ENCODE measurements around the gene CBX1.
"Not testable (repeated sequence)": the region's sequence is repeated elsewhere in the genome, so short reads cannot be mapped to it uniquely, and the experiment has no call there.

Gene CBX1

GRCh38 chr17:48044851-48045250 lies 56.4 kb downstream of the CBX1 start:
- H3K4me3 ChIP-seq (ENCODE audit: low read depth, low read length), result no peak overlapping the region
- TF ChIP-seq, protein P1, sequence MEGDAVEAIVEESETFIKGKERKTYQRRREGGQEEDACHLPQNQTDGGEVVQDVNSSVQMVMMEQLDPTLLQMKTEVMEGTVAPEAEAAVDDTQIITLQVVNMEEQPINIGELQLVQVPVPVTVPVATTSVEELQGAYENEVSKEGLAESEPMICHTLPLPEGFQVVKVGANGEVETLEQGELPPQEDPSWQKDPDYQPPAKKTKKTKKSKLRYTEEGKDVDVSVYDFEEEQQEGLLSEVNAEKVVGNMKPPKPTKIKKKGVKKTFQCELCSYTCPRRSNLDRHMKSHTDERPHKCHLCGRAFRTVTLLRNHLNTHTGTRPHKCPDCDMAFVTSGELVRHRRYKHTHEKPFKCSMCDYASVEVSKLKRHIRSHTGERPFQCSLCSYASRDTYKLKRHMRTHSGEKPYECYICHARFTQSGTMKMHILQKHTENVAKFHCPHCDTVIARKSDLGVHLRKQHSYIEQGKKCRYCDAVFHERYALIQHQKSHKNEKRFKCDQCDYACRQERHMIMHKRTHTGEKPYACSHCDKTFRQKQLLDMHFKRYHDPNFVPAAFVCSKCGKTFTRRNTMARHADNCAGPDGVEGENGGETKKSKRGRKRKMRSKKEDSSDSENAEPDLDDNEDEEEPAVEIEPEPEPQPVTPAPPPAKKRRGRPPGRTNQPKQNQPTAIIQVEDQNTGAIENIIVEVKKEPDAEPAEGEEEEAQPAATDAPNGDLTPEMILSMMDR (conservative IDR thresholded peaks at IDR 0.05; ENCODE audit: low read depth, low read length), result no peak
- DNase-seq (ENCODE audit: low read depth), result no peak

DNA sequence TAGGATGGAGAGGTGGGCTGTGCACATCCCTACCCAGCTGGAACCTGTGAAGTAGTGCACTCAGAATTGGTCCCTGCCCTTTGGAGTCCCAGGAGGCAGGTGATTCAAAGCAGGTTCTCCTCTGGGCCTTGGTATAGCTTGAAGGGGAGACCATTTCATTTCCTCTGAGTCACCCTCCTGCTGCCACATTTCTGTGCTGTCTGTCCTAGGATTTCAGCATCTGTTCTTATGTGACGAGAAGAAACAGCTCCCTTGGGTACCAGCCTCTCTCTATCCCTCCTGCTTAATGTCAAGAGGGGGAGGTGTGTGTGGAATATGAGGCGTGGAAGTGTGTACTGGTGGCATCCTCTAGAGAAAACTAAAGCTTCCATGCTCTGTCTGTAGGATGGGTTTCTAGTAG lies 58.1 kb downstream of the CBX1 start:
- no peak for DNase-seq (ENCODE audit: low read depth)
- H3K4me3 ChIP-seq (ENCODE audit: low read depth, low read length), result no peak overlapping the region
- TF ChIP-seq, protein P1 (conservative IDR thresholded peaks at IDR 0.05; ENCODE audit: low read depth, low read length), result no peak

DNA sequence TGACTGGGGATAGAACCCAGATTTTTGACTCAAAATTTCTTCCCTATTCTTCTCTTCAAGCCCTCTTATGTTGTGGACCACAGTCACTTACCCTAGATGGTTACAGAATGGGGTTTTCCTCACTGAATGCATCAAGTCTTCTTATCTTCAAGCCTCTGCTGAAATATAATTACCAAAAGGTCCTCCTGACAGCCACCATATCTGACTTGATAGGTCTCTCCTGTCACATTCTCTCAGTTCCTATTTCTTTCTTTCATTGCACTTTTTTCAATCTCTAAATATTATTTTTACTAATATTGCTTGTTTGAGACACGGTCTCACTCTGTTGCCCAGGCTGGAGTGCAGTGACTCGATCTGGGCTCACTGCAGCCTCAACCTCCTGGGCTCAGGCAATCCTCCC lies 62.6 kb downstream of the CBX1 start:
- no peak overlapping the region for H3K4me3 ChIP-seq (ENCODE audit: low read depth, low read length)
- TF ChIP-seq, protein P1 (conservative IDR thresholded peaks at IDR 0.05; ENCODE audit: low read depth, low read length), result no peak
- no peak for DNase-seq (ENCODE audit: low read depth)

- no peak for DNase-seq (ENCODE audit: low read depth)
- TF ChIP-seq, protein P1 (conservative IDR thresholded peaks at IDR 0.05; ENCODE audit: low read depth, low read length), result no peak
These were observed 63.4 kb downstream of the CBX1 start for GRCh38 chr17:48037838-48038323.

GRCh38 chr17:48037036-48037837 lies 64.0 kb downstream of the CBX1 start, which contains the start of gene COPZ2:
TSS of gene COPZ2 (minus strand) at chr17:48037797. CDS start at chr17:48037777, 20 bp downstream.
- peak within 1 kb of the TSS; percentile 77 for H3K4me3 ChIP-seq (ENCODE audit: low read depth, low read length)
- peak; percentile 58 for DNase-seq (ENCODE audit: low read depth)

More at GRCh38 chr17:48037838-48038323, 63.4 kb downstream of the CBX1 start:
- H3K4me3 ChIP-seq (ENCODE audit: low read depth, low read length), result peak overlapping the region; percentile 77

DNA sequence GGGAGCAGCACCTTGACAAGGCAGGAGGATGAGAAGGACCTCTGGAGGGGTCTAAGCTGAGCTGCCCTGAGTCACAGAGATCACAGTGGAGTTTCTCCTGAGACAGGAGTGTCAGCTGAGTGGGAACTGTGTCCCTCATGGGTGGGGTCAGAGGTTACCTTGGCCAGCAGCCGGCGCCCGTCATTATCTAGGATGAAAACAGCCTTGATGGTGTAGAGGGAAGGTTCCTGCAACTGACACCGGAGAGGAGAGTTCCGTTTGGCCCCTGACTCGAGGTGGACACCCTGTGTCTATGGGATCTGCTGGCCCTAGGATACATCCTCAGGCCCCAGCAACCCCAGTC lies 64.6 kb downstream of the CBX1 start:
- TF ChIP-seq, protein P1 (conservative IDR thresholded peaks at IDR 0.05; ENCODE audit: low read depth, low read length), result no peak

More at GRCh38 chr17:48037036-48037837, 64.0 kb downstream of the CBX1 start, which contains the start of gene COPZ2:
- TF ChIP-seq, protein P1 (conservative IDR thresholded peaks at IDR 0.05; ENCODE audit: low read depth, low read length), result peak; percentile 68

GRCh38 chr17:48034734-48035133 lies 66.5 kb downstream of the CBX1 start:
- DNase-seq (ENCODE audit: low read depth); H3K4me3 ChIP-seq (ENCODE audit: low read depth, low read length): not testable (repeated sequence)

More for the DNA sequence above, 64.6 kb downstream of the CBX1 start:
- H3K4me3 ChIP-seq (ENCODE audit: low read depth, low read length), result peak overlapping the region; percentile 77
- no peak for DNase-seq (ENCODE audit: low read depth)

Measured in choroid plexus epithelial cell (primary cell).